ENCODE measurements around the gene CDKN2A. TPM values are rescaled to one million over a fixed set of nuclear protein-coding genes. Genes with fewer than 3 reads are reported as not detected.

The CDKN2A gene
- total RNA-seq, 1 experiment from 2014 or later, result 0.57 TPM

DNA sequence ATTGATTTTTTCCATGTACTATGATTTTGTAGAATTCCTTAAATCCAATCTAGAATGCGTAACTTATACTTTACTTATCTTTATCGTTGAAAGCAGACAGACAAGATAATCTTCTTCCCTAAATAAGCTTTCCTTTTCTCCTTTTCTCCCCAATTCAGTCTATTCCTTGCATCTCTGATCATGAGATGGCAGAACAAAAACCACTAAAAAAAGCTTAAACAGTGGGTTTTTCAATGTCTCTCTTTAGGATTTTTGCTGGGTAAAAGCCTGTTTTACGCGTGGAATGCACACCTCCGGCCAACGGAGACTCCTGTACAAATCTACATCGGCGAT is 14.2 kb upstream of the CDKN2A start:
- Mint-ChIP-seq H3K9me3 (no peaks in the 10 kb centered on the region), H3K27ac (no peak overlapping the region), H3K36me3 (no peaks in the 10 kb centered on the region), H3K4me1 (peaks cover 26% of the 10 kb centered on the region), H3K27me3 (ENCODE audit: low read depth) (peaks cover 92% of the 10 kb centered on the region), H3K4me3 (peak overlapping the region; percentile 91)
- DNase-seq (ENCODE audit: low spot score), result no peak
- POLR2A ChIA-PET, result interaction anchor here (1.8 kb wide), 1 partner anchor 206 kb away, joined by 6 read pairs; the partner anchor contains the start of gene MTAP
- no peak for TF ChIP-seq NR3C1 (CRISPR knock-in tag; conservative IDR thresholded peaks at IDR 0.05; ENCODE audit: low read depth)
- TF ChIP-seq, protein P1, sequence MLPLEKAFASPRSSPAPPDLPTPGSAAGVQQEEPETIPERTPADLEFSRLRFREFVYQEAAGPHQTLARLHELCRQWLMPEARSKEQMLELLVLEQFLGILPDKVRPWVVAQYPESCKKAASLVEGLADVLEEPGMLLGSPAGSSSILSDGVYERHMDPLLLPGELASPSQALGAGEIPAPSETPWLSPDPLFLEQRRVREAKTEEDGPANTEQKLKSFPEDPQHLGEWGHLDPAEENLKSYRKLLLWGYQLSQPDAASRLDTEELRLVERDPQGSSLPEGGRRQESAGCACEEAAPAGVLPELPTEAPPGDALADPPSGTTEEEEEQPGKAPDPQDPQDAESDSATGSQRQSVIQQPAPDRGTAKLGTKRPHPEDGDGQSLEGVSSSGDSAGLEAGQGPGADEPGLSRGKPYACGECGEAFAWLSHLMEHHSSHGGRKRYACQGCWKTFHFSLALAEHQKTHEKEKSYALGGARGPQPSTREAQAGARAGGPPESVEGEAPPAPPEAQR (CRISPR knock-in tag; IDR thresholded peaks at IDR 0.05), result no peak
- TF ChIP-seq ZBTB21 (CRISPR knock-in tag; IDR thresholded peaks at IDR 0.05; ENCODE audit: borderline replicate concordance), result no peak
- TF ChIP-seq, protein P2, sequence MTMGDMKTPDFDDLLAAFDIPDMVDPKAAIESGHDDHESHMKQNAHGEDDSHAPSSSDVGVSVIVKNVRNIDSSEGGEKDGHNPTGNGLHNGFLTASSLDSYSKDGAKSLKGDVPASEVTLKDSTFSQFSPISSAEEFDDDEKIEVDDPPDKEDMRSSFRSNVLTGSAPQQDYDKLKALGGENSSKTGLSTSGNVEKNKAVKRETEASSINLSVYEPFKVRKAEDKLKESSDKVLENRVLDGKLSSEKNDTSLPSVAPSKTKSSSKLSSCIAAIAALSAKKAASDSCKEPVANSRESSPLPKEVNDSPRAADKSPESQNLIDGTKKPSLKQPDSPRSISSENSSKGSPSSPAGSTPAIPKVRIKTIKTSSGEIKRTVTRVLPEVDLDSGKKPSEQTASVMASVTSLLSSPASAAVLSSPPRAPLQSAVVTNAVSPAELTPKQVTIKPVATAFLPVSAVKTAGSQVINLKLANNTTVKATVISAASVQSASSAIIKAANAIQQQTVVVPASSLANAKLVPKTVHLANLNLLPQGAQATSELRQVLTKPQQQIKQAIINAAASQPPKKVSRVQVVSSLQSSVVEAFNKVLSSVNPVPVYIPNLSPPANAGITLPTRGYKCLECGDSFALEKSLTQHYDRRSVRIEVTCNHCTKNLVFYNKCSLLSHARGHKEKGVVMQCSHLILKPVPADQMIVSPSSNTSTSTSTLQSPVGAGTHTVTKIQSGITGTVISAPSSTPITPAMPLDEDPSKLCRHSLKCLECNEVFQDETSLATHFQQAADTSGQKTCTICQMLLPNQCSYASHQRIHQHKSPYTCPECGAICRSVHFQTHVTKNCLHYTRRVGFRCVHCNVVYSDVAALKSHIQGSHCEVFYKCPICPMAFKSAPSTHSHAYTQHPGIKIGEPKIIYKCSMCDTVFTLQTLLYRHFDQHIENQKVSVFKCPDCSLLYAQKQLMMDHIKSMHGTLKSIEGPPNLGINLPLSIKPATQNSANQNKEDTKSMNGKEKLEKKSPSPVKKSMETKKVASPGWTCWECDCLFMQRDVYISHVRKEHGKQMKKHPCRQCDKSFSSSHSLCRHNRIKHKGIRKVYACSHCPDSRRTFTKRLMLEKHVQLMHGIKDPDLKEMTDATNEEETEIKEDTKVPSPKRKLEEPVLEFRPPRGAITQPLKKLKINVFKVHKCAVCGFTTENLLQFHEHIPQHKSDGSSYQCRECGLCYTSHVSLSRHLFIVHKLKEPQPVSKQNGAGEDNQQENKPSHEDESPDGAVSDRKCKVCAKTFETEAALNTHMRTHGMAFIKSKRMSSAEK (CRISPR knock-in tag; IDR thresholded peaks at IDR 0.05; ENCODE audit: borderline replicate concordance), result no peak
- no peak for TF ChIP-seq PRRX2 (CRISPR knock-in tag; IDR thresholded peaks at IDR 0.05)
- TF ChIP-seq, protein P3, sequence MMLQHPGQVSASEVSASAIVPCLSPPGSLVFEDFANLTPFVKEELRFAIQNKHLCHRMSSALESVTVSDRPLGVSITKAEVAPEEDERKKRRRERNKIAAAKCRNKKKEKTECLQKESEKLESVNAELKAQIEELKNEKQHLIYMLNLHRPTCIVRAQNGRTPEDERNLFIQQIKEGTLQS (CRISPR knock-in tag; conservative IDR thresholded peaks at IDR 0.05), result no peak
- no peak for TF ChIP-seq NR1H2 (CRISPR knock-in tag; IDR thresholded peaks at IDR 0.05)
- TF ChIP-seq GRHL2 (CRISPR knock-in tag; IDR thresholded peaks at IDR 0.05; ENCODE audit: insufficient replicate concordance, severe bottlenecking), result no peak
- no peak for TF ChIP-seq ZNF416 (CRISPR knock-in tag; IDR thresholded peaks at IDR 0.05)
- no peak for TF ChIP-seq TEAD1 (CRISPR knock-in tag; IDR thresholded peaks at IDR 0.05)
- TF ChIP-seq, protein P4, sequence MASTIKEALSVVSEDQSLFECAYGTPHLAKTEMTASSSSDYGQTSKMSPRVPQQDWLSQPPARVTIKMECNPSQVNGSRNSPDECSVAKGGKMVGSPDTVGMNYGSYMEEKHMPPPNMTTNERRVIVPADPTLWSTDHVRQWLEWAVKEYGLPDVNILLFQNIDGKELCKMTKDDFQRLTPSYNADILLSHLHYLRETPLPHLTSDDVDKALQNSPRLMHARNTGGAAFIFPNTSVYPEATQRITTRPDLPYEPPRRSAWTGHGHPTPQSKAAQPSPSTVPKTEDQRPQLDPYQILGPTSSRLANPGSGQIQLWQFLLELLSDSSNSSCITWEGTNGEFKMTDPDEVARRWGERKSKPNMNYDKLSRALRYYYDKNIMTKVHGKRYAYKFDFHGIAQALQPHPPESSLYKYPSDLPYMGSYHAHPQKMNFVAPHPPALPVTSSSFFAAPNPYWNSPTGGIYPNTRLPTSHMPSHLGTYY (CRISPR knock-in tag; IDR thresholded peaks at IDR 0.05), result no peak
- TF ChIP-seq ELF4 (CRISPR knock-in tag; IDR thresholded peaks at IDR 0.05; ENCODE audit: low read depth), result no peak
- CTCF ChIA-PET, result interaction anchor here (0.7 to 3.1 kb wide), 40 partner anchors 9 to 236 kb away, joined by 3 to 60 read pairs (median 5); partner anchors contain the start of genes CDKN2A, CDKN2B-AS1 and MTAP
- ATAC-seq, result no peak

DNA sequence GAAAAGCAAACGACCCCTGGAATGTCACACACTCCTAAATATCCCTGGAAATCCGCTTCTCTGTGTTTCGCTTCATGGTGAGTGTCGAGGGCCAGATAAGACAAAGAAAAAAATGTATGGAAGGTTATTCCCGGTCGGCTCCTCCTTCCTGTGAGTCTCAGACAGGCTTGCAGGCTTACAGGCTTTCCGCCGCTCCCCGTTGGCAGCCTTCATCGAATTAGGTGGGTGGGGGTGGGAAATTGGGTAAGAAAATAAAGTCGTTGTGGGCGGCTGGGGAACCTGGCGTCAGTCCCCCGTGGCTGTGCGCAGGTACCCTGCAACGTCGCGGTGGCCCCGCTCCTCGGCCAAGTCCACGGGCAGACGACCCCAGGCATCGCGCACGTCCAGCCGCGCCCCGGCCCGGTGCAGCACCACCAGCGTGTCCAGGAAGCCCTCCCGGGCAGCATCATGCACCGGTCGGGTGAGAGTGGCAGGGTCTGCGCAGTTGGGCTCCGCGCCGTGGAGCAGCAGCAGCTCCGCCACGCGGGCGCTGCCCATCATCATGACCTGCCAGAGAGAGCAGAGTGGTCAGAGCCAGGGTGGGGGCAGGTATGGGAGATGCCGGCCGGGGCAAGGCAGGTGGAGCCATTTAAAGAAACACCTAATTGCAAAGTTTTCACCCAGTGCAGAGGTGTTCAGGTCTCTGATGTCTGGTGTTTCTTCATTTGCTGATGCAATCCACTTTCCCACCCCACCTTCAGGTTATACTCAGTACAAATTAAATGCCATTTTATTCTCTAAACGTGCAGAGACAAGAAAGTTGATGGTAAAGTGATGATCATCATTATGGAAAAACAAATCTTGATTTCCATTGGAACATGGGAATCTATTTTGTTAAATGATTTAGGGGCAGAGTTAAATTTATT is 11.8 kb upstream of the CDKN2A start:
- H3K27me3 Mint-ChIP-seq (ENCODE audit: low read depth), result peaks cover 99% of the 10 kb centered on the region
- H3K4me3 Mint-ChIP-seq, result peak overlapping the region; percentile 69
- CTCF ChIA-PET, result interaction anchor here (1.2 to 1.4 kb wide), 2 partner anchors 10 to 12 kb away, joined by 3 to 5 read pairs; partner anchors contain the start of genes CDKN2A and CDKN2B-AS1

More for the DNA sequence above, 11.8 kb upstream of the CDKN2A start:
- ATAC-seq (peak; percentile 16), DNase-seq (ENCODE audit: low spot score) (peak; percentile 35)
- Mint-ChIP-seq H3K36me3 (no peaks in the 10 kb centered on the region), H3K4me1 (peaks cover 26% of the 10 kb centered on the region), H3K27ac (no peak overlapping the region), H3K9me3 (no peaks in the 10 kb centered on the region)
- TF ChIP-seq, protein P5, sequence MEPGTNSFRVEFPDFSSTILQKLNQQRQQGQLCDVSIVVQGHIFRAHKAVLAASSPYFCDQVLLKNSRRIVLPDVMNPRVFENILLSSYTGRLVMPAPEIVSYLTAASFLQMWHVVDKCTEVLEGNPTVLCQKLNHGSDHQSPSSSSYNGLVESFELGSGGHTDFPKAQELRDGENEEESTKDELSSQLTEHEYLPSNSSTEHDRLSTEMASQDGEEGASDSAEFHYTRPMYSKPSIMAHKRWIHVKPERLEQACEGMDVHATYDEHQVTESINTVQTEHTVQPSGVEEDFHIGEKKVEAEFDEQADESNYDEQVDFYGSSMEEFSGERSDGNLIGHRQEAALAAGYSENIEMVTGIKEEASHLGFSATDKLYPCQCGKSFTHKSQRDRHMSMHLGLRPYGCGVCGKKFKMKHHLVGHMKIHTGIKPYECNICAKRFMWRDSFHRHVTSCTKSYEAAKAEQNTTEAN (CRISPR knock-in tag; IDR thresholded peaks at IDR 0.05), result no peak
- TF ChIP-seq, protein P6, sequence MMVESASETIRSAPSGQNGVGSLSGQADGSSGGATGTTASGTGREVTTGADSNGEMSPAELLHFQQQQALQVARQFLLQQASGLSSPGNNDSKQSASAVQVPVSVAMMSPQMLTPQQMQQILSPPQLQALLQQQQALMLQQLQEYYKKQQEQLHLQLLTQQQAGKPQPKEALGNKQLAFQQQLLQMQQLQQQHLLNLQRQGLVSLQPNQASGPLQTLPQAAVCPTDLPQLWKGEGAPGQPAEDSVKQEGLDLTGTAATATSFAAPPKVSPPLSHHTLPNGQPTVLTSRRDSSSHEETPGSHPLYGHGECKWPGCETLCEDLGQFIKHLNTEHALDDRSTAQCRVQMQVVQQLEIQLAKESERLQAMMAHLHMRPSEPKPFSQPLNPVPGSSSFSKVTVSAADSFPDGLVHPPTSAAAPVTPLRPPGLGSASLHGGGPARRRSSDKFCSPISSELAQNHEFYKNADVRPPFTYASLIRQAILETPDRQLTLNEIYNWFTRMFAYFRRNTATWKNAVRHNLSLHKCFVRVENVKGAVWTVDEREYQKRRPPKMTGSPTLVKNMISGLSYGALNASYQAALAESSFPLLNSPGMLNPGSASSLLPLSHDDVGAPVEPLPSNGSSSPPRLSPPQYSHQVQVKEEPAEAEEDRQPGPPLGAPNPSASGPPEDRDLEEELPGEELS (CRISPR knock-in tag; IDR thresholded peaks at IDR 0.05), result no peak
- 0 out of 2 replicates have a peak, but pooled peaks have one; percentile 70 for TF ChIP-seq FOXP1 (CRISPR knock-in tag; IDR thresholded peaks at IDR 0.05; ENCODE audit: borderline replicate concordance)
- POLR2A ChIA-PET, result no interaction called here

All from WTC11 (cell line).